Testis (tissue), 3 donors: ENCODE measurements around the gene MYO9B. TPM values are rescaled to one million over a fixed set of nuclear protein-coding genes. Genes with fewer than 3 reads are reported as not detected.
A peak's percentile ranks its signal among the peaks of the same experiment; 100 is the strongest.

Source experiments
- DNase-seq: peaks from one replicate; pipeline ENCODE4 v3.0.0-alpha.2; 2019
- H3K27ac ChIP-seq, 2 donors: fragments of 200-600 bp; sonication (generic); one replicate each; pipeline ENCODE4 v1.5.1; 2019
- H3K27me3 ChIP-seq: fragments of 200-600 bp; sonication (generic); one replicate; pipeline ENCODE4 v1.5.1; 2019
- H3K36me3 ChIP-seq: fragments of 200-600 bp; sonication (generic); one replicate; pipeline ENCODE4 v1.5.1; 2017; ENCODE audit warnings: low read depth; ENCODE audit errors: missing control alignments
- H3K4me1 ChIP-seq: fragments of 200-600 bp; sonication (generic); one replicate; pipeline ENCODE4 v1.5.1; 2019
- H3K4me3 ChIP-seq, 2 donors: fragments of 200-600 bp; sonication (generic); one replicate each; pipeline ENCODE4 v1.5.1; 2017 to 2019
- H3K9me3 ChIP-seq: fragments of 200-600 bp; sonication (generic); one replicate; pipeline ENCODE4 v1.5.1; 2017
- POLR2A ChIP-seq: fragments of 450-650 bp; IDR thresholded peaks from one replicate; pipeline ENCODE4 v1.6.1; 2017; ENCODE audit warnings: antibody characterized with exemption, mild to moderate bottlenecking, moderate library complexity
- WGBS, 2 donors: methylation state at CpG; one replicate each; pipeline ENCODE4 v1.1.5; 2018; 5-methylcytosine and 5-hydroxymethylcytosine counted together
- intact Hi-C: fragments of 100-400 bp; cut with DNase I; formaldehyde crosslinking; loops from one replicate; pipeline ENCODE4 v1.15.1; 2023; ENCODE audit warnings: low total_unique reads
- polyA plus RNA-seq: library from polyadenylated mRNA; stranded (reverse); fragments of 350-450 nt; fragmentation: Illumina TruSeq; extraction: RNeasy Lipid Tissue Mini Kit (QIAGEN cat#74804); gene quantifications from one replicate; pipeline ENCODE4 v1.2.3, GENCODE V29; 2014; ENCODE audit warnings: low read depth, low replicate concordance; ENCODE audit not compliant: insufficient read depth
- total RNA-seq, 2 donors: library from RNA; depleted of rRNA; stranded (reverse); fragments of >200 nt; gene quantifications; one replicate each; pipeline ENCODE4 v1.2.3, GENCODE V29; 2016
- TF ChIP-seq, protein P1 (sequence below), 3 experiments: fragments of 450-650 bp in 2 of 3; fragments of 200-600 bp in 1 of 3; sonication (generic) in 1 of 3; IDR thresholded peaks; one replicate each; pipeline ENCODE4 v1.5.1; 2016 to 2019; ENCODE audit warnings: antibody characterized with exemption in 3 of 3, mild to moderate bottlenecking in 2 of 3, moderate library complexity in 1 of 3

Gene MYO9B
- total and polyA plus RNA-seq, 3 donors from 2014 or later, result 121 to 407 (median 407) TPM

- no peak for TF ChIP-seq POLR2A
- TF ChIP-seq, protein P1, sequence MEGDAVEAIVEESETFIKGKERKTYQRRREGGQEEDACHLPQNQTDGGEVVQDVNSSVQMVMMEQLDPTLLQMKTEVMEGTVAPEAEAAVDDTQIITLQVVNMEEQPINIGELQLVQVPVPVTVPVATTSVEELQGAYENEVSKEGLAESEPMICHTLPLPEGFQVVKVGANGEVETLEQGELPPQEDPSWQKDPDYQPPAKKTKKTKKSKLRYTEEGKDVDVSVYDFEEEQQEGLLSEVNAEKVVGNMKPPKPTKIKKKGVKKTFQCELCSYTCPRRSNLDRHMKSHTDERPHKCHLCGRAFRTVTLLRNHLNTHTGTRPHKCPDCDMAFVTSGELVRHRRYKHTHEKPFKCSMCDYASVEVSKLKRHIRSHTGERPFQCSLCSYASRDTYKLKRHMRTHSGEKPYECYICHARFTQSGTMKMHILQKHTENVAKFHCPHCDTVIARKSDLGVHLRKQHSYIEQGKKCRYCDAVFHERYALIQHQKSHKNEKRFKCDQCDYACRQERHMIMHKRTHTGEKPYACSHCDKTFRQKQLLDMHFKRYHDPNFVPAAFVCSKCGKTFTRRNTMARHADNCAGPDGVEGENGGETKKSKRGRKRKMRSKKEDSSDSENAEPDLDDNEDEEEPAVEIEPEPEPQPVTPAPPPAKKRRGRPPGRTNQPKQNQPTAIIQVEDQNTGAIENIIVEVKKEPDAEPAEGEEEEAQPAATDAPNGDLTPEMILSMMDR (IDR thresholded peaks at IDR 0.05), result no peak
- 41 to 69% methylated on average over 10 of the region's 10 CpGs for WGBS, 2 donors
- no peak for DNase-seq
- Histone ChIP-seq H3K36me3 (no peaks in the 10 kb centered on the region), H3K4me3 (peak overlapping the region in 1 of 2 donors; percentile 70), H3K27me3 (no peaks in the 10 kb centered on the region), H3K9me3 (no peaks in the 10 kb centered on the region), H3K4me1 (peaks cover 12% of the 10 kb centered on the region), H3K27ac (no peak overlapping the region)
- intact Hi-C loops, result no loop called here
These were observed 149.5 kb downstream of the MYO9B start for GRCh38 chr19:17225053-17225452.

DNA sequence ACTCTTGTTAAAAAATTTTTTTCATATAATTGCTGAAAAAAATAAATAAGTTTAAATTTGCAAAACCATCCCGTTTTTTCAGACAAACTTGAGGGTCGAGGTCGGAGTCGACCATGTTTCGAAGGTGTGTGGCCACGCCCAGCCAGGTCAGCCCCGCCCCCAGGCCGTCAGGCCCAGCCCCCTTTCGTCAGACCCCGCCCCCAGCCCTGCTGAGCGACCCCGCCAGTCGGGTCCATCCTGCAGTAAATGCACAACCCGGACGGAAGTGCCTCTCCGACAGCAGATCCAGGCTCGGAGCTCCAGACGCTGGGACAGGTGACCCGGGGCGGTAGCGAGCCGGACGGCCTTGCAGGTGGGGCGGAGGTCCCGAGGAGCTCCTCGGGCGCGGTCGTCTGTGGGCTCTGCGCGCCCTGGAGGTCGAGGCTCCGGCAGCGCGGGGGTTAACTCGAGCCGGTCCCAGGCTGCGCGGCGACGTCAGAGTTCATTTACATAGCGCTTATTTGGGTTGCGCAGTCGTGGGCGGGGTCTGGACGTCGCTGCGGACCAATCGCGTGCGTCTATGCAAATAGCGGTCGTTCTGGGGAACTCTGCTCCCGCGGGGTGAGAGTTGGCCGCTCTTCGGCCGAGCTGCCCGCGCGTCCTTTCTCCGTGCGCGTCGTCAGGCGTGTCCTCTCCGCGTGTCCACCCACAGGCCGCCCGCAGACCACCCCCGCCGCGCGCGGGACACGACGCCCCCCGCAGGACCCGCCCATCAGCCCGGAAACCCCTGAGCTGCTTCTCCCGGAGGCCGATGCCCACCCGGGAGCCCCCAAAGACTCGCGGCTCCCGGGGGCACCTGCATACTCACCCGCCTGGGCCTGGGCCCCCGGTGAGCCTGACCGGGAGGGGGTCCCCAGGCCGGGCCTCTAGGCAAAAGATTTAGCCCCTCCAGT, 150.7 kb downstream of the MYO9B start, which contains the start of gene OCEL1:
OCEL1 (plus strand) TSS at position 225 of the 932 bp plus-strand sequence; CDS start at position 247, 22 bp downstream.
- peak; percentile 100 for DNase-seq
- intact Hi-C loops, result no loop called here
- no peaks in the 10 kb centered on the region for H3K9me3 ChIP-seq
- H3K27ac ChIP-seq, result peak within 1 kb of the TSS; percentile 80 to 84
- no peaks in the 10 kb centered on the region for H3K36me3 ChIP-seq
- TF ChIP-seq, protein P1 (IDR thresholded peaks at IDR 0.05), result no peak
- peak; percentile 21 for TF ChIP-seq POLR2A
- peaks cover 4% of the 10 kb centered on the region for H3K4me1 ChIP-seq
- no peaks in the 10 kb centered on the region for H3K27me3 ChIP-seq
- 1 to 2% methylated on average over 22 to 72 of the region's 90 CpGs for WGBS, 2 donors
- H3K4me3 ChIP-seq, result peak within 1 kb of the TSS; percentile 50 to 70

DNA sequence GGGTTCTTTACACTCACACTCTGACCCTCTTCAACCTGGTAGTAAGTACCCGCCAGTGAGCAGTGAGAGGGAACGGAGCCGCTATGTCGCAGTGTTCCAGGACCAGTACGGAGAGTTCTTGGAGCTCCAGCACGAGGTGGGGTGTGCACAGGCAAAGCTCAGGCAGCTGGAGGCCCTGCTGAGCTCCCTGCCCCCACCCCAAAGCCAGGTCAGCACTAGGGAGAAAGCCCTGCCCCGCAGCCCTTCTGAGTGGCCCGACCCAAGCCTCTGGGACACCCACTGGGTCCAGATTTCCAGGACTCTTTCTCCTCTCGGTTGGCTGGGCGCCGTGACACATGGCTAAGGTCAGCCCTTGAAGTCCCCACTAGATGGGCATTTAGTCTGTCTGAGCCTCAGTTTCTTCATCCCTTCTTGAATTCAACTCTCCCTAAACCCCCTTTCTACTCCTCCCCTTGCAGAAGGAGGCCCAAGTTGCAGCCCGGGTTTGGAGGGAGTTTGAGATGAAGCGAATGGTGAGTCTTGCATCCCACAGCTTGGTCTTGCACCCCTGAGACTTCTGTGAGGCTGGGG, 152.3 kb downstream of the MYO9B start:
- intact Hi-C loops, result no loop called here
- peaks cover 4% of the 10 kb centered on the region for H3K4me1 ChIP-seq
- H3K27me3 ChIP-seq, result no peaks in the 10 kb centered on the region
- DNase-seq, result peak; percentile 66
- TF ChIP-seq POLR2A, result no peak
- TF ChIP-seq, protein P1 (IDR thresholded peaks at IDR 0.05), result no peak
- H3K36me3 ChIP-seq, result no peaks in the 10 kb centered on the region
- H3K4me3 ChIP-seq, result no peak overlapping the region
- 48 to 55% methylated on average over 7 to 13 of the region's 13 CpGs for WGBS, 2 donors
- H3K9me3 ChIP-seq, result no peaks in the 10 kb centered on the region
- peak overlapping the region in 1 of 2 donors; percentile 80 for H3K27ac ChIP-seq

DNA sequence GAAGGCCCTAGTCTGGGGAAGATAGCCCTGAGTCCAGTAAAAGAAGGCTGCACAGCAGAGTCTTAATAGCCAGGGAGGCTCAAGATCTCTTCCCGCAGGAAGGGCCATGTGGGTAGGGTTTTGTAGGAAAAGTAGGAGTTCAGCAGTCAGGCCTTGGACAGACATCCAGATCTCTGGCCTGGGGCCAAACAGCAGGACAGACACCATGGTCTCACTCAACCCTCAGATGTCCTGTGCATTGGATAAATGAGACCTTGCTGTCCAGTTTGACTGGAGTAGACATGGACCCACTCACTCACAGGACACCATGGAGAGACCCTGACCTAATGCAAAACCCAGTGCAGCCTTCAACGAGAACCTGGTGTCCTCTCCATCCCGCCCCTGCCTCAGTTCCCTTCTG, 154.3 kb downstream of the MYO9B start:
- peaks cover 5% of the 10 kb centered on the region for H3K4me1 ChIP-seq
- DNase-seq, result no peak
- 92 to 93% methylated on average over 3 of the region's 3 CpGs for WGBS, 2 donors
- H3K27me3 ChIP-seq, result no peaks in the 10 kb centered on the region
- H3K27ac ChIP-seq, result no peak overlapping the region
- intact Hi-C loops, result no loop called here
- H3K9me3 ChIP-seq, result no peaks in the 10 kb centered on the region
- no peak overlapping the region for H3K4me3 ChIP-seq
- no peak for TF ChIP-seq POLR2A
- TF ChIP-seq, protein P1 (IDR thresholded peaks at IDR 0.05), result no peak
- no peaks in the 10 kb centered on the region for H3K36me3 ChIP-seq
